ENCODE data around the gene C12orf75. TPM values are rescaled to one million over a fixed set of nuclear protein-coding genes. Genes with fewer than 3 reads are reported as not detected.
"Not testable (repeated sequence)": the region's sequence is repeated elsewhere in the genome, so short reads cannot be mapped to it uniquely, and the experiment has no call there.

C12orf75 gene
- total RNA-seq, 2 donors from 2014 or later, result 43.7 to 57.0 TPM

- Mint-ChIP-seq H3K4me3 (no peak overlapping the region), H3K9me3 (peaks cover 22% of the 10 kb centered on the region), H3K4me1 (peaks cover 14% of the 10 kb centered on the region), H3K27me3 (ENCODE audit: insufficient read depth) (peaks cover 11% of the 10 kb centered on the region), H3K36me3 (ENCODE audit: low read depth) (peaks cover 31% of the 10 kb centered on the region), H3K27ac (no peak overlapping the region)
- DNase-seq, result no peak
- TF ChIP-seq CTCF (conservative IDR thresholded peaks at IDR 0.05), result no peak
- WGBS, 2 experiments (ENCODE audit: insufficient coverage in 1 of 2, insufficient read length in 1 of 2), result 96% methylated on average over 3 of the region's 3 CpGs
- Histone ChIP-seq H3K36me3 (ENCODE audit: control insufficient read depth, insufficient read depth, low read length) (peaks cover 6% of the 10 kb centered on the region), H3K4me1 (ENCODE audit: control insufficient read depth, insufficient read depth, low read length) (no peaks in the 10 kb centered on the region), H3K9ac (ENCODE audit: extremely low read depth, low read length, poor library complexity, severe bottlenecking) (no peak overlapping the region), H3K27me3 (ENCODE audit: control insufficient read depth, insufficient read depth, low read length, poor library complexity, severe bottlenecking) (no peaks in the 10 kb centered on the region), H3K9me3 (ENCODE audit: control insufficient read depth, low read length) (peaks cover 26% of the 10 kb centered on the region), H3K27ac (ENCODE audit: low read depth, low read length) (no peak overlapping the region), H3K4me3 (ENCODE audit: low read length) (no peak overlapping the region)
These were observed 6.9 kb downstream of the C12orf75 start for GRCh38 chr12:105337391-105337790.

DNA sequence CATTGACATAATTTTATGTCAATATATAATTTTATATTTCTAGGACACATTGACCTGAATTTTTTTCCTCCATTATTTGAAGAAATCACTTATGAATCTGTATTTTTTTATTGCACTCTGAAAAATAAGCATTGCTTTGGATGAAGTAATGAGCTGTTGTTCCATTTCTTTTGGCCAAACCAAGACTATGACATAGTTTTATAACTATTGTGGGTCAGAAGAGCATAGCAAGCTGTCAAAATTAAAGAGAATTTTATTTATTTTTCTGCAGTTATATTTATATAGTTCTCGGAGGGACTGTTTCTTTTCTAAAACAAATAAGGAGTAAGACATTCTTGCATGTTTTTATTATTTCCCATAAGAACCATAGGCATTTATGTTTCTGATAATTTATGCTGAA is 8.5 kb downstream of the C12orf75 start:
- Histone ChIP-seq H3K27ac (ENCODE audit: low read depth, low read length) (no peak overlapping the region), H3K9ac (ENCODE audit: extremely low read depth, low read length, poor library complexity, severe bottlenecking) (no peak overlapping the region), H3K36me3 (ENCODE audit: control insufficient read depth, insufficient read depth, low read length) (peaks cover 6% of the 10 kb centered on the region), H3K27me3 (ENCODE audit: control insufficient read depth, insufficient read depth, low read length, poor library complexity, severe bottlenecking) (no peaks in the 10 kb centered on the region), H3K4me1 (ENCODE audit: control insufficient read depth, insufficient read depth, low read length) (no peaks in the 10 kb centered on the region), H3K9me3 (ENCODE audit: control insufficient read depth, low read length) (peaks cover 26% of the 10 kb centered on the region), H3K4me3 (ENCODE audit: low read length) (no peak overlapping the region)
- 83% methylated on average over 1 of the region's 1 CpG; no CpG with 5 or more reads in 1 of the 2 experiments for WGBS, 2 experiments (ENCODE audit: insufficient coverage in 1 of 2, insufficient read length in 1 of 2)
- no peak for DNase-seq
- no peak overlapping the region for H3K4me3 Mint-ChIP-seq
- H3K27ac Mint-ChIP-seq, result no peak overlapping the region
- TF ChIP-seq CTCF (conservative IDR thresholded peaks at IDR 0.05), result no peak
- H3K9me3 Mint-ChIP-seq, result peaks cover 22% of the 10 kb centered on the region
- H3K27me3 Mint-ChIP-seq (ENCODE audit: insufficient read depth), result peaks cover 5% of the 10 kb centered on the region
- peaks cover 23% of the 10 kb centered on the region for H3K4me1 Mint-ChIP-seq
- H3K36me3 Mint-ChIP-seq (ENCODE audit: low read depth), result peaks cover 31% of the 10 kb centered on the region

- H3K9me3 ChIP-seq (ENCODE audit: control insufficient read depth, low read length), result peaks cover 26% of the 10 kb centered on the region
- Mint-ChIP-seq H3K36me3 (ENCODE audit: low read depth) (peaks cover 31% of the 10 kb centered on the region), H3K4me1 (peaks cover 15% of the 10 kb centered on the region), H3K9me3 (peaks cover 22% of the 10 kb centered on the region), H3K27ac (no peak overlapping the region), H3K27me3 (ENCODE audit: insufficient read depth) (peaks cover 5% of the 10 kb centered on the region), H3K4me3 (no peak overlapping the region)
- H3K27ac ChIP-seq (ENCODE audit: low read depth, low read length), result no peak overlapping the region
- no peak for TF ChIP-seq CTCF (conservative IDR thresholded peaks at IDR 0.05)
- H3K36me3 ChIP-seq (ENCODE audit: control insufficient read depth, insufficient read depth, low read length), result peaks cover 6% of the 10 kb centered on the region
- H3K27me3 ChIP-seq (ENCODE audit: control insufficient read depth, insufficient read depth, low read length, poor library complexity, severe bottlenecking), result no peaks in the 10 kb centered on the region
- H3K4me1 ChIP-seq (ENCODE audit: control insufficient read depth, insufficient read depth, low read length), result no peaks in the 10 kb centered on the region
- no peak overlapping the region for H3K9ac ChIP-seq (ENCODE audit: extremely low read depth, low read length, poor library complexity, severe bottlenecking)
- peak overlapping the region; percentile 56 for H3K4me3 ChIP-seq (ENCODE audit: low read length)
- WGBS, 2 experiments (ENCODE audit: insufficient coverage in 1 of 2, insufficient read length in 1 of 2), result 91 to 93% methylated on average over 1 to 2 of the region's 2 CpGs
- no peak for DNase-seq
These were observed 10.5 kb downstream of the C12orf75 start for GRCh38 chr12:105341010-105341409.

DNA sequence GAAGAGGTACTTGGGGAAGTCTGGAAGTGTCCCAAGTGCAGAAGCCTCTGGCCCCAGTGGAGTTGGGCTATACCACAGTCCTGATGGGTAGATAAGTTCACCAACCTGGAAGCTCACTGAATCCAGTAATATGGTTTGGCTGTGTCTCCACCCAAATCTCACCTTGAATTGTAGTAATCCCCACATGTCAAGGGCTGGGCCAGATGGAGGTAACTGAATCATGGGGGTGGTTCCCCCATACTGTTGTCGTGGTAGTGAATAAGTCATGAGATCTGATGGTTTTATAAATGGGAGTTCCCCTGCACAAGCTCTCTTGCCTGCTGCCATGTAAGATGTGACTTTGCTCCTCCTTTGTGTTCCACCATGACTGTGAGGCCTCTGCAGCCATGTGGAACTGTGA is 11.1 kb downstream of the C12orf75 start:
- H3K27me3 Mint-ChIP-seq (ENCODE audit: insufficient read depth); H3K36me3 ChIP-seq (ENCODE audit: control insufficient read depth, insufficient read depth, low read length); H3K4me3 Mint-ChIP-seq; H3K27ac Mint-ChIP-seq; H3K27me3 ChIP-seq (ENCODE audit: control insufficient read depth, insufficient read depth, low read length, poor library complexity, severe bottlenecking); H3K4me1 ChIP-seq (ENCODE audit: control insufficient read depth, insufficient read depth, low read length); DNase-seq; H3K9ac ChIP-seq (ENCODE audit: extremely low read depth, low read length, poor library complexity, severe bottlenecking); H3K27ac ChIP-seq (ENCODE audit: low read depth, low read length): not testable (repeated sequence)
- WGBS, 2 experiments (ENCODE audit: insufficient coverage in 1 of 2, insufficient read length in 1 of 2), result 86 to 100% methylated on average over 1 of the region's 1 CpG
- H3K9me3 ChIP-seq (ENCODE audit: control insufficient read depth, low read length), result peaks cover 26% of the 10 kb centered on the region
- peaks cover 22% of the 10 kb centered on the region for H3K9me3 Mint-ChIP-seq
- H3K4me3 ChIP-seq (ENCODE audit: low read length), result peak overlapping the region; percentile 56
- H3K36me3 Mint-ChIP-seq (ENCODE audit: low read depth), result peaks cover 27% of the 10 kb centered on the region
- peaks cover 15% of the 10 kb centered on the region for H3K4me1 Mint-ChIP-seq
